SK-N-SH (cell line): ENCODE measurements around the gene DAGLB. TPM values are rescaled to one million over a fixed set of nuclear protein-coding genes. Genes with fewer than 3 reads are reported as not detected.
"Not testable (repeated sequence)": the region's sequence is repeated elsewhere in the genome, so short reads cannot be mapped to it uniquely, and the experiment has no call there.

Experiments
- CTCF ChIA-PET: fragments of 300-600, 350-600 bp; formaldehyde crosslinking; extraction: SDS; loops from one replicate; lab custom pipeline; 2021; lab: Yijun Ruan, JAX
- POLR2A ChIA-PET: fragments of 350-600 bp; sonication (Branson Sonifier 250); formaldehyde crosslinking; extraction: SDS; loops from one replicate; lab custom pipeline; 2020; ENCODE audit warnings: antibody characterized with exemption, inconsistent platforms; lab: Yijun Ruan, JAX
- DNase-seq: peaks from one replicate; pipeline ENCODE4 v3.0.0; 2012
- H2AFZ ChIP-seq: fragments of 200-600 bp; sonication (generic); 2 replicates; pipeline ENCODE4 v1.8.1; 2016; ENCODE audit warnings: antibody characterized with exemption, mild to moderate bottlenecking, low read depth
- H3F3A ChIP-seq: fragments of 200-600 bp; sonication (generic); replicated peaks from 2 replicates; pipeline ENCODE3; 2016; ENCODE audit warnings: antibody characterized with exemption, mild to moderate bottlenecking; ENCODE audit not compliant: insufficient read depth
- H3K27ac ChIP-seq, 2 experiments: fragments of 200-500 bp in 1 of 2; fragments of 200-600 bp in 1 of 2; sonication (Bioruptor generic) in 1 of 2; sonication (generic), shearing (Covaris generic) in 1 of 2; 2 replicates each; pipeline versions ENCODE4 v1.5.1 to v1.6.1; 2014 to 2016; ENCODE audit warnings: low read depth in 2 of 2, inconsistent platforms in 1 of 2, low read length in 1 of 2, mild to moderate bottlenecking in 1 of 2, mixed read lengths in 1 of 2
- H3K27me3 ChIP-seq: fragments of 200-600 bp; sonication (generic), shearing (Covaris generic); 2 replicates; pipeline ENCODE4 v1.6.1; 2016; ENCODE audit warnings: mixed run types; ENCODE audit not compliant: insufficient read depth
- H3K36me3 ChIP-seq, 2 experiments: fragments of 200-500 bp in 1 of 2; fragments of 200-600 bp in 1 of 2; sonication (Bioruptor generic) in 1 of 2; sonication (generic) in 1 of 2; replicated peaks in 1 of 2; 2 replicates each; pipeline versions ENCODE3 to v1.5.1; 2014 to 2016; ENCODE audit warnings: low read length in 1 of 2, mild to moderate bottlenecking in 1 of 2; ENCODE audit not compliant: insufficient read depth in 2 of 2, control insufficient read depth in 1 of 2
- H3K4me1 ChIP-seq, 2 experiments: fragments of 200-500 bp in 1 of 2; fragments of 200-600 bp in 1 of 2; sonication (Bioruptor generic) in 1 of 2; sonication (generic), shearing (Covaris generic) in 1 of 2; 2 replicates each; pipeline versions ENCODE4 v1.5.1 to v1.6.1; 2014 to 2016; ENCODE audit warnings: low read depth in 1 of 2, low read length in 1 of 2, mixed run types in 1 of 2; ENCODE audit not compliant: insufficient read depth in 2 of 2, control insufficient read depth in 1 of 2
- H3K4me2 ChIP-seq: fragments of 200-600 bp; sonication (generic), shearing (Covaris generic); 2 replicates; pipeline ENCODE4 v1.6.1; 2017; ENCODE audit warnings: mixed run types
- H3K4me3 ChIP-seq, 2 experiments: fragments of 200-500 bp in 1 of 2; fragments of 200-600 bp in 1 of 2; sonication (Bioruptor generic) in 1 of 2; sonication (generic), shearing (Covaris generic) in 1 of 2; 2 replicates each; pipeline versions ENCODE4 v1.5.1 to v1.8.1; 2014 to 2016; ENCODE audit warnings: low read depth in 2 of 2, inconsistent platforms in 1 of 2, low read length in 1 of 2, mild to moderate bottlenecking in 1 of 2, mixed read lengths in 1 of 2, moderate library complexity in 1 of 2
- H3K79me2 ChIP-seq: fragments of 200-600 bp; sonication (generic); 2 replicates; pipeline ENCODE4 v1.8.1; 2017; ENCODE audit warnings: mild to moderate bottlenecking; ENCODE audit not compliant: insufficient read depth
- H3K9ac ChIP-seq: fragments of 200-600 bp; sonication (generic); 2 replicates; pipeline ENCODE4 v1.6.1; 2017; ENCODE audit warnings: mixed run types
- H3K9me2 ChIP-seq: fragments of 200-600 bp; sonication (generic); 2 replicates; pipeline ENCODE4 v1.6.1; 2017; ENCODE audit warnings: mixed run types
- H3K9me3 ChIP-seq: fragments of 200-600 bp; sonication (generic); 2 replicates; pipeline ENCODE4 v1.6.1; 2017; ENCODE audit warnings: mixed run types, mild to moderate bottlenecking, moderate library complexity
- H4K20me1 ChIP-seq: fragments of 200-600 bp; sonication (generic); 2 replicates; pipeline ENCODE4 v1.6.1; 2017; ENCODE audit warnings: mild to moderate bottlenecking, mixed run types; ENCODE audit not compliant: insufficient read depth
- IRF3 ChIP-seq: fragments of 150-350 bp; IDR thresholded peaks from 2 replicates; pipeline ENCODE4 v1.6.1; 2016; ENCODE audit warnings: mild to moderate bottlenecking, low read depth, low read length
- JUND ChIP-seq: IDR thresholded peaks from 2 replicates; pipeline ENCODE4 v1.4.0; 2012
- RCOR1 ChIP-seq: fragments of 150-350 bp; IDR thresholded peaks from 2 replicates; pipeline ENCODE4 v1.6.1; 2017; ENCODE audit warnings: antibody characterized with exemption, low read length
- WGBS: methylation state at CpG from one replicate; pipeline ENCODE4 v1.1.6; 2017; ENCODE audit warnings: low lambda C conversion rate; 5-methylcytosine and 5-hydroxymethylcytosine counted together
- polyA plus RNA-seq, 3 experiments: library from polyadenylated mRNA; depleted of rRNA; stranded (reverse); fragments of >200 nt; gene quantifications; 2 replicates each; pipeline ENCODE4 v1.2.3, GENCODE V29; 2012

The DAGLB gene
- polyA plus RNA-seq, 1 of the 3 experiments (the other 2 are of a cell fraction), result 24.1 TPM

- no peaks in the 10 kb centered on the region for H4K20me1 ChIP-seq
- peaks cover 6% of the 10 kb centered on the region in 2 experiments; a peak in 3 of 4 replicates for H3K4me1 ChIP-seq
- H3K27ac ChIP-seq, result no peak overlapping the region
- H3K9me3 ChIP-seq, result no peaks in the 10 kb centered on the region
- no peak overlapping the region for H3K4me3 ChIP-seq
- TF ChIP-seq JUND (no peak), RCOR1 (no peak), IRF3 (no peak)
- TF ChIP-seq, all 33 proteins: peak for 0
- no peak for DNase-seq
- Histone ChIP-seq H3K4me2 (no peak overlapping the region), H3K79me2 (peaks cover 23% of the 10 kb centered on the region), H3K9ac (no peak overlapping the region), H3K9me2 (no peaks in the 10 kb centered on the region), H2AFZ (no peak overlapping the region), H3F3A (peaks cover 58% of the 10 kb centered on the region), H3K27me3 (no peaks in the 10 kb centered on the region), H3K36me3 (no peaks in the 10 kb centered on the region)
- ChIA-PET CTCF (no interaction called here), POLR2A (no interaction called here)
- 97% methylated on average over 6 of the region's 6 CpGs for WGBS
Measured at GRCh38 chr7:6451224-6451705, 3.5 kb upstream of the DAGLB start.

GRCh38 chr7:6450591-6450990 is 2.8 kb upstream of the DAGLB start:
- H3K36me3 ChIP-seq, H3K27me3 ChIP-seq, H3K9me2 ChIP-seq, H3K4me2 ChIP-seq, H3K27ac ChIP-seq, H3K9me3 ChIP-seq, H4K20me1 ChIP-seq, CTCF ChIA-PET, H3K4me1 ChIP-seq, H3K9ac ChIP-seq, H3K4me3 ChIP-seq, POLR2A ChIA-PET, H2AFZ ChIP-seq, DNase-seq: not testable (repeated sequence)
- Histone ChIP-seq H3K79me2 (peaks cover 30% of the 10 kb centered on the region), H3F3A (peaks cover 57% of the 10 kb centered on the region)
- WGBS, result 88% methylated on average over 9 of the region's 10 CpGs

GRCh38 chr7:6449884-6450283 is 2.1 kb upstream of the DAGLB start:
- POLR2A ChIA-PET, CTCF ChIA-PET, H3K9ac ChIP-seq, H3K4me3 ChIP-seq, H3K27ac ChIP-seq, H3K4me2 ChIP-seq, H3K27me3 ChIP-seq, H2AFZ ChIP-seq, H3K9me2 ChIP-seq, H4K20me1 ChIP-seq, H3K9me3 ChIP-seq, H3K4me1 ChIP-seq, DNase-seq: not testable (repeated sequence)
- H3K79me2 ChIP-seq, result peaks cover 37% of the 10 kb centered on the region
- peaks cover 8 to 12% of the 10 kb centered on the region in 2 experiments for H3K36me3 ChIP-seq
- H3F3A ChIP-seq, result peaks cover 57% of the 10 kb centered on the region
- 95% methylated on average over 8 of the region's 11 CpGs for WGBS
